ENCODE measurements around the gene AKAP14.
"Not testable (repeated sequence)": the region's sequence is repeated elsewhere in the genome, so short reads cannot be mapped to it uniquely, and the experiment has no call there.

Gene AKAP14

GRCh38 chrX:119960625-119961024, 64.9 kb downstream of the AKAP14 start:
- Mint-ChIP-seq H3K9me3 (no peaks in the 10 kb centered on the region), H3K36me3 (no peaks in the 10 kb centered on the region), H3K27ac (no peak overlapping the region), H3K4me3 (no peak overlapping the region), H3K27me3 (peaks cover 9% of the 10 kb centered on the region), H3K4me1 (peaks cover 5% of the 10 kb centered on the region)

GRCh38 chrX:119966837-119967236, 71.1 kb downstream of the AKAP14 start:
- not testable (repeated sequence) for H3K9me3 Mint-ChIP-seq, H3K4me3 Mint-ChIP-seq, H3K27ac Mint-ChIP-seq, H3K36me3 Mint-ChIP-seq, H3K4me1 Mint-ChIP-seq, H3K27me3 Mint-ChIP-seq
